HG03095 (cell line): Measurements from ENCODE around the gene FAM25A.
"Not testable (repeated sequence)": the region's sequence is repeated elsewhere in the genome, so short reads cannot be mapped to it uniquely, and the experiment has no call there.

Experiments
- ATAC-seq: cut with Tn5 transposase; IDR thresholded peaks from one replicate; pipeline ENCODE4 v1.9.1; 2021; ENCODE audit warnings: moderate library complexity; ENCODE audit not compliant: unreplicated experiment

Gene FAM25A

GRCh38 chr10:87020056-87020455, at the start of gene FAM25A:
TSS of gene FAM25A (plus strand) at chr10:87020294. CDS start at chr10:87020325, 31 bp downstream.
- ATAC-seq, result not testable (repeated sequence)

- ATAC-seq, result no peak
These were observed 49.2 kb upstream of the FAM25A start for GRCh38 chr10:86970982-86971231.

DNA sequence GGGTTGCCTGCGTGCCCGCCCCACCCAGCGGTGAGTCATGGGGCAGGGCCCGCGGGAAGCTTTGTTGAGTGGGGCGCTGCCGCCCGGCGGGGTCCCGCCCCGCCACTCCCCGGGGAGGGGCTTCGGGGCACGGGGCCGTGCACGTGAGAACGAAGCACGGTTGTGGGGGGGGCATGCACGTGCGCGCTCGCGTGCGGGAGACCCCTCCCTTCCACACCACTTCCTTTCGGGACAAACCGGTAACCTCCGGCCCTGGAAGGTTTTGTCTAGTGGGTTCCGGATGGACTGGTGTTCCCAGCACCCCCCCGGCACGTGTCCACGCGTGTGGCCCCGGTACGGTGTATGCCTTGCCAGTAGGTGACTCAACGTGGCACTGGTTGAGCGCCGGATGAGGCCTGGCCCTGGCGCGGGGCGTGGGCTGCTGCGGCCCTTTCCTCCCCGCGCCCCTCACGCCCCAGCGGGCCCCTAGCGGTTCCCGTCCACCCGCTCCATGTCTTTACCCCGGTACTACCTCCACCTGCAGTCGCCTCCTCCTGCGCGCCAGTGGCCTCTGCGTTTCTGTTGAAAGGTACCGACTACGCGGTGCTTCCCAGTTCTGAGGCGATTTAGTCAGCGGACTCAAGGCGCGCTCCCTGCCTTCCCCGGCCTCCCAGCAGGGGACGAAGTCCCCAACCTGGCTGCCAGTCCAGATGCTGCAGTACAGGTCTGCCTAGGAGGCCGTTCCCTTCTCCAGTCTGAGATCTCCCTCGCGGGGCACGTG, 48.7 kb upstream of the FAM25A start:
- ATAC-seq, result peak; percentile 58

DNA sequence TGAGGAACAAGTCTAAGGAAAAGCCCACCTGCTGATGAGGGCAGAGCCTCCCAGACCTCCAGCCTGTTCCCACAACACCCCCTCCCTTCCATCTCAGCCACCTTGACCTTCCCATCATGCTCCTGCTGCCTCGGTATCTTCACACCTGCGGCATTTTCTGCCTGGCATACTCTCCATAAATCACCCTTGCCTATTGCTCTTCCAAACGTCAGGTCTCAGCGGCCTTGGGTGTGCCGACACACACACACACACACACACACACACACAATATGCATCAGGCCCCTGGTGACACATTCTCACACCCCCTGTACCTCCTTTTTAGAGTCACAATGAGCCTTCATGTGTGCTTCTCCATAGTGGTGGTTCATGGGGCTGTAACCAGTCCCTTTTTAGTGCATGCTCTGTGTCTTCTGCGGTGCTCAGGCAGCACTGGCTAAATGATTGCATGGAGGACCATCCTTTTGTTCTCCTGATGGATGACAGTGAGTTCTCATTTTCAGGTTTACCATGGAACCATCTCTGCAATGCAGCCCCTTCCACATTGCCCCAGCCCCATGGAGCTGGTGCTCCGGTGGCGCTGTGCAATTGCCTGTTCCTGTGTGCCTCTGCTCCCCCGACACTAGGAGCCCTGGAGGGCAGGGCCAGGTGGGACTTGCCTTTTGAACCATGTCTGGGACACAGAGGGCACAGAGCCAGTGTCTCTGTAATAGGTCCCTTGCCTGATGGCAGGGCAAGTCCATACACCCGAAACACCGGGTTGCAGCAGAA, 47.3 kb upstream of the FAM25A start:
- ATAC-seq, result no peak

- ATAC-seq, result no peak
These were observed 45.6 kb upstream of the FAM25A start for GRCh38 chr10:86974484-86974883.

- no peak for ATAC-seq
These were observed 43.6 kb upstream of the FAM25A start for GRCh38 chr10:86976362-86977056.

GRCh38 chr10:86978457-86978856, 41.6 kb upstream of the FAM25A start:
- ATAC-seq, result not testable (repeated sequence)

GRCh38 chr10:86979296-86979818, 40.7 kb upstream of the FAM25A start:
- no peak for ATAC-seq

GRCh38 chr10:86979977-86980448, 40.1 kb upstream of the FAM25A start:
- no peak for ATAC-seq

DNA sequence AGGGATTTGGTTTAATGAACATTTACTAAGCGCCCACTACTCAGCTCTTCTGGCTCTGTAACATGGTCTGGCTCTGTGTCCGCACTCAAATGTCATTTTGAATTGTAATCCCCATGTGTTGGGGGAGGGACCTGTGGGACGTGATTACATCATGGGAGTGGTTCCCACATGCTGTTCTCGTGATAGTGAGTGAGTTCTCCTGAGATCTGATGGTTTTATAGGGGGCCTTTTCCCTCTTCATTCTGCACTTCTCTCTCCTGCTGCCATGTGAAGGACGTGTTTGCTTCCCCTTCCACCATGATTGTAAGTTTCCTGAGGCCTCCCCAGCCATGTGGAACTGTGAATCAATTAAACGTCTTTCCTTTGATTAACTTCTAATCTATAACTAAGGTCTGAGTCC, 39.1 kb upstream of the FAM25A start:
- not testable (repeated sequence) for ATAC-seq

GRCh38 chr10:86981716-86982115, 38.4 kb upstream of the FAM25A start:
- no peak for ATAC-seq

- not testable (repeated sequence) for ATAC-seq
These were observed 35.6 kb upstream of the FAM25A start for GRCh38 chr10:86984498-86984897.

DNA sequence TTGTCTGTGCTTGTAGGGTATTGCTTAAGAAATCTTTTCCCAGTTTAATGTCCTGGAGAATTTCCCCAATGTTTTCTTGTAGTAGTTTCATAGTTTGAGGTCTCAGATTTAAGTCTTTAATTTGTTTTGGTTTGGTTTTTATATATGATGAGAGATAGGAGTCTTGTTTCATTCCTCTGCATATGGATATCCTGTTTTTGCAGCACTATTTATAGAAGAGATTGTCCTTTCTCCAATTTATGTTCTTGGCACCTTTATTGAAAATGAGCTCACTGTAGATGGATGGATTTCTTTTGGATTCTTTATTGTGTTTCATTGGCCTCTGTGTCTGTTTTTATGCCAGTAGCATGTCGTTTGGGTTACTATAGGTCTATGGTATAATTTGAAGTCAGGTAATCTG, 31.6 kb upstream of the FAM25A start:
- ATAC-seq, result no peak

DNA sequence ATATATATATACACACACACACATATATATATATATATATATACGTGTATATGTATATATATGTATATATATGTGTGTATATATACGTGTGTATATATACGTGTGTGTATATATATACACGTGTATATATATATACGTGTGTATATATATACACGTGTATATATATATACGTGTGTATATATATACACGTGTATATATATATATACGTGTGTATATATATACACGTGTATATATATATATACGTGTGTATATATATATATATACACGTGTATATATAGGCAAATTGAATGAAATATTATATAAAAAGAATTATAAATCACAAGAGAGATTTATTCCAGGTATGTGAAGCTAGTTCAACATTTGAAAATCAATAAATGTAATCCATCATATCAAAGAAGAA, 28.7 kb upstream of the FAM25A start:
- ATAC-seq, result not testable (repeated sequence)

GRCh38 chr10:86992456-86992855, 27.6 kb upstream of the FAM25A start:
- ATAC-seq, result no peak

DNA sequence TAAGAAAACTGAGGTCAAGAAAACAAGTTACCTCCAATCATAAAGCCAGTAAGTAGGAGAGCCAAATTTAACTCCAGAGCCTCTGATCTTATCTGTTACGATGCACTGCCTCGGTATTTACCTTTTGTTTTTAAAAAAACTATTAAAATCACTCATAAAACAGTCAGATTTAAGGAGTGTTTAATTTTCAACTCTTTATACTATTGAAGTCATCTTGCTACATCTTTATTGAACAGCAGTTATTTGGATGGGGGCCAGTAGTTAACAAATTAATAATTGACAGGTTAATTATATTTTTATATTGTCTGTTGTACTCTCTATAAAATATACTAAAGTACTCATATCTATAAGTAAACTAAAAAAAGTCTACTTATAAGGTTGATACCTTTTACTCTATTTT, 27.2 kb upstream of the FAM25A start:
- ATAC-seq, result no peak

DNA sequence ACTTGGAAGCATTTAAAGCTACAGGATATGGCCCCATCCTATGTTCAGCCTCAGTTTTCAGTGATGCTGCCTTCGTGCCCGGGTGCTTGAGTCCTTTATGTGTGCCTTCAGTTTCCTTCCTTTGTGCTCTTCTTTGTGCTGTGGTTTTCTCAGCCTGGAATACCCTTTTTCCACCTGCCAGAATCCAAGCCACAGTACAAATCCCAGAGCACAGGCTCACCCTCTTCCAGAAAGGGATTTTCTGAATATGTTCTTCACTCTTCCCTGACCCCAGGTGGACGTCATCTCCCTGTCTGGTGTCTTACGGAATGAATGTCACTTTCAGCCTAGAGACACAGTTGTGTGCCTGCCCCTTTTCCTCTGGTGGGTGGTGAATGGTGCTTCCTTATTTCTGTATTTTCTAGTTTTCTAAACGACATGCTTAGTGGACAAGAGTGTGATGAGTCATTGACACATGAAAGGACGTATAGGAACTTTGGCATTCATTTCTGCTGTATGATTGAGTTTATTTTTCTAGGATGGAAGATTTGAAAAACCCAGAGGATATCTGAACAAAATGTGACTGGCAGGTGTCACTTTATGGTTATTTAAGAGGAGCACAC, 20.2 kb upstream of the FAM25A start:
- not testable (repeated sequence) for ATAC-seq

DNA sequence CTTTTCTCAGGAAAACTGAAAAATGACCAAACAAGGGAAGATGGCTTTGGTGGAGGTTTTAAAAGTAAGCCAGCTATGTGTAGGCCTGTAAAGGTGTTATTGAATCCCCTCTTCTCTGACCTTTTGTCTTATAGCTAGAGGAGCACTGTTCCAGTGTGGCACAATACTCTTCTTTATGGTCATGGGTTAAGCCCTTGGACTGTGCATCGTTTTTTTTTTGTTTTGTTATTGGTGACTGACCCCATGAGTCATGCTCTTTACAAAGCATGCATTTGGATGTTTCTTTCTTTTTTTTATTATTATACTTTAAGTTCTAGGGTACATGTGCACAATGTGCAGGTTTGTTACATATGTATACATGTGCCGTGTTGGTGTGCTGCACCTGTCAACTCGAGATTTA, 19.6 kb upstream of the FAM25A start:
- no peak for ATAC-seq

DNA sequence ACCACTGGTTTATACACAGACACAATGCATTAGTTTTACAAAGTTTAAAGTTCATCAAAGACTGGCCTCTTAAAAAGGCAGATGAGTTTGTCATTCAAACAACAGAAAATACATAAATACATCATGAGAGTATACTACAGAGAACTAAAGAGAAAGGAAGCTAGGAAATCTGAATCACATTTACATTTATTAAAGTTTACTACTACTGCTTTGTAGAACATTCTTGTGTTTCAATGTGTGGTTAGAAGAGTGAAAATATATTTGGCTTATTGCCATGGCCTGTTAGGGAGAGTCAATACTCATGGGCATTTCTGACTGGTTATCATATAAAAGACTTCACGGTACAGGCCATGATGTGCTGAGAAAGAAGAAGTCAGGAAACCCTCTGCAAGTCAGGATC, 13.0 kb upstream of the FAM25A start:
- ATAC-seq, result not testable (repeated sequence)

GRCh38 chr10:87007674-87008073, 12.4 kb upstream of the FAM25A start:
- not testable (repeated sequence) for ATAC-seq

DNA sequence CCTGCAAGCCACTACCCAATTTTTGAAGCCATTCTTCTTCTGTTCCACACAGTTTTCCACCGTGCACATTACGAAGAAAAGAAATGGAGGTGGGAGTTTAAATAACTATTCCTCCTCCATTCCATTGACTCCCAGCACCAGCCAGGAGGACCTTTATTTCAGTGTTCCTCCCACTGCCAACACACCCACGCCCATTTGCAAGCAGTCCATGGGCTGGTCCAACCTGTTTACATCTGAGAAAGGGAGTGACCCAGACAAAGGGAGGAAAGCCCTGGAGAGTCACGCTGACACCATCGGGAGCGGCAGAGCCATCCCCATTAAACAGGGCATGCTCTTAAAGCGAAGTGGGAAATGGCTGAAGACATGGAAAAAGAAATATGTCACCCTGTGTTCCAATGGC, 11.8 kb upstream of the FAM25A start:
- ATAC-seq, result not testable (repeated sequence)
